H9 (cell line): ENCODE results near the gene DPP7. TPM values are rescaled to one million over a fixed set of nuclear protein-coding genes. Genes with fewer than 3 reads are reported as not detected.

Experiments
- DNase-seq: peaks from one replicate; pipeline ENCODE4 v3.0.0-alpha.2; 2017
- H2AFZ ChIP-seq: one replicate; pipeline ENCODE4 v1.6.1; 2013; ENCODE audit warnings: mild to moderate bottlenecking, low read length, control low read depth, moderate library complexity
- H2AK5ac ChIP-seq: 2 replicates; pipeline ENCODE4 v1.6.1; 2013; ENCODE audit warnings: low read length, control low read depth, mixed read lengths; ENCODE audit not compliant: insufficient read length
- H2BK120ac ChIP-seq: one replicate; pipeline ENCODE4 v1.6.1; 2013; ENCODE audit warnings: low read depth, mild to moderate bottlenecking, low read length, control low read depth, inconsistent platforms; ENCODE audit not compliant: poor library complexity, severe bottlenecking
- H2BK12ac ChIP-seq: 2 replicates; pipeline ENCODE4 v1.6.1; 2013; ENCODE audit warnings: low read length, control low read depth, mixed read lengths, low read depth; ENCODE audit not compliant: insufficient read length
- H2BK15ac ChIP-seq: 2 replicates; pipeline ENCODE4 v1.6.1; 2013; ENCODE audit warnings: low read depth, low read length, control low read depth
- H2BK20ac ChIP-seq: one replicate; pipeline ENCODE4 v1.6.1; 2013; ENCODE audit warnings: low read depth, mild to moderate bottlenecking, low read length, control low read depth, inconsistent platforms; ENCODE audit not compliant: poor library complexity, severe bottlenecking
- H2BK5ac ChIP-seq: 2 replicates; pipeline ENCODE4 v1.6.1; 2013; ENCODE audit warnings: low read length, control low read depth, mixed read lengths; ENCODE audit not compliant: insufficient read length
- H3K14ac ChIP-seq: 2 replicates; pipeline ENCODE4 v1.6.1; 2013; ENCODE audit warnings: low read length, control low read depth; ENCODE audit not compliant: insufficient read depth
- H3K18ac ChIP-seq: 2 replicates; pipeline ENCODE4 v1.6.1; 2013; ENCODE audit warnings: low read depth, mild to moderate bottlenecking, mixed read lengths, low read length, control low read depth; ENCODE audit not compliant: insufficient read length
- H3K23ac ChIP-seq: 2 replicates; pipeline ENCODE4 v1.6.1; 2013; ENCODE audit warnings: low read length, control low read depth, mixed read lengths, low read depth; ENCODE audit not compliant: insufficient read length
- H3K23me2 ChIP-seq: 2 replicates; pipeline ENCODE4 v1.6.1; 2013; ENCODE audit warnings: low read depth, mild to moderate bottlenecking, mixed read lengths, low read length, control low read depth; ENCODE audit not compliant: insufficient read length, poor library complexity, severe bottlenecking
- H3K27ac ChIP-seq: 2 replicates; pipeline ENCODE4 v1.5.1; 2013; ENCODE audit warnings: low read length, control low read depth, mixed read lengths, low read depth; ENCODE audit not compliant: insufficient read length
- H3K27me3 ChIP-seq: 2 replicates; pipeline ENCODE4 v1.6.1; 2013; ENCODE audit warnings: low read length, control low read depth, inconsistent platforms; ENCODE audit not compliant: insufficient read depth
- H3K4ac ChIP-seq: 2 replicates; pipeline ENCODE4 v1.6.1; 2013; ENCODE audit warnings: low read depth, mild to moderate bottlenecking, control low read depth, inconsistent platforms, low read length, moderate library complexity
- H3K4me1 ChIP-seq: 2 replicates; pipeline ENCODE4 v1.6.1; 2013; ENCODE audit warnings: low read length, control low read depth, inconsistent platforms; ENCODE audit not compliant: insufficient read depth
- H3K4me2 ChIP-seq: 2 replicates; pipeline ENCODE4 v1.6.1; 2013; ENCODE audit warnings: low read length, control low read depth, mixed read lengths; ENCODE audit not compliant: insufficient read length, insufficient read depth
- H3K56ac ChIP-seq: 2 replicates; pipeline ENCODE4 v1.6.1; 2013; ENCODE audit warnings: low read depth, mild to moderate bottlenecking, mixed read lengths, low read length, control low read depth; ENCODE audit not compliant: insufficient read length
- H3K79me1 ChIP-seq: 2 replicates; pipeline ENCODE4 v1.6.1; 2013; ENCODE audit warnings: low read depth, mild to moderate bottlenecking, moderate library complexity, low read length, control low read depth, inconsistent platforms; ENCODE audit not compliant: insufficient read depth, poor library complexity, severe bottlenecking
- H3K79me2 ChIP-seq: 2 replicates; pipeline ENCODE4 v1.6.1; 2013; ENCODE audit warnings: low read length, control low read depth, inconsistent platforms; ENCODE audit not compliant: insufficient read depth
- H3K9ac ChIP-seq: 2 replicates; pipeline ENCODE4 v1.6.1; 2013; ENCODE audit warnings: low read length, control low read depth, mixed read lengths; ENCODE audit not compliant: insufficient read length; ENCODE audit errors: extremely low read depth
- H3K9me3 ChIP-seq: one replicate; pipeline ENCODE4 v1.6.1; 2013; ENCODE audit warnings: low read depth, low read length, inconsistent platforms; ENCODE audit not compliant: control insufficient read depth
- H3T11ph ChIP-seq: one replicate; pipeline ENCODE4 v1.6.1; 2013; ENCODE audit warnings: mild to moderate bottlenecking, low read length, control low read depth, inconsistent platforms
- H4K20me1 ChIP-seq: one replicate; pipeline ENCODE4 v1.6.1; 2013; ENCODE audit not compliant: control insufficient read depth, insufficient read length, insufficient read depth
- H4K5ac ChIP-seq: 2 replicates; pipeline ENCODE4 v1.6.1; 2013; ENCODE audit warnings: low read depth, mild to moderate bottlenecking, mixed read lengths, low read length, control low read depth; ENCODE audit not compliant: insufficient read length
- H4K8ac ChIP-seq: replicated peaks from 2 replicates; pipeline ENCODE4 v1.6.1; 2013; ENCODE audit warnings: low read length, control low read depth, mixed read lengths, low read depth; ENCODE audit not compliant: insufficient read length
- H4K91ac ChIP-seq: 2 replicates; pipeline ENCODE4 v1.6.1; 2013; ENCODE audit warnings: low read depth, mild to moderate bottlenecking, moderate library complexity, mixed read lengths, low read length, control low read depth; ENCODE audit not compliant: insufficient read length
- H3K27ac Mint-ChIP-seq, 3 experiments: 2 replicates in 2 of 3; 3 replicates in 1 of 3; pipeline ENCODE4 v1.8.0; 2020 to 2021; ENCODE audit warnings: mixed read lengths in 3 of 3, mild to moderate bottlenecking in 1 of 3, moderate library complexity in 1 of 3
- H3K27me3 Mint-ChIP-seq: 2 replicates; pipeline ENCODE4 v1.8.0; 2021; ENCODE audit warnings: low read depth, mild to moderate bottlenecking, moderate library complexity, mixed read lengths
- H3K36me3 Mint-ChIP-seq, 3 experiments: 2 replicates in 2 of 3; 3 replicates in 1 of 3; pipeline ENCODE4 v1.8.0; 2020 to 2021; ENCODE audit warnings: low read depth in 3 of 3, mixed read lengths in 3 of 3; ENCODE audit not compliant: insufficient read depth in 1 of 3
- H3K4me1 Mint-ChIP-seq, 2 experiments: 2 replicates each; pipeline ENCODE4 v1.8.0; 2020; ENCODE audit warnings: mixed read lengths in 2 of 2
- H3K4me3 Mint-ChIP-seq, 2 experiments: 2 replicates in 1 of 2; 3 replicates in 1 of 2; pipeline ENCODE4 v1.8.0; 2020 to 2021; ENCODE audit warnings: mild to moderate bottlenecking in 2 of 2, mixed read lengths in 2 of 2, moderate library complexity in 1 of 2
- H3K9me3 Mint-ChIP-seq, 2 experiments: 2 replicates in 1 of 2; 3 replicates in 1 of 2; pipeline ENCODE4 v1.8.0; 2020; ENCODE audit warnings: mild to moderate bottlenecking in 2 of 2, mixed read lengths in 2 of 2, moderate library complexity in 1 of 2
- WGBS: extraction: QIAGEN DNeasy Blood & Tissue Kit; methylation state at CpG from one replicate; pipeline ENCODE4 v1.1.7; 2013; ENCODE audit warnings: missing lambda C conversion rate, low lambda C conversion rate, mixed read lengths; ENCODE audit not compliant: insufficient read length; ENCODE audit errors: extremely low coverage; 5-methylcytosine and 5-hydroxymethylcytosine counted together
- total RNA-seq: library from RNA; stranded (reverse); gene quantifications from 2 replicates; pipeline ENCODE4 v1.2.1, GENCODE V29; 2021
- TF ChIP-seq, protein P1 (sequence below): fragments of 200-600 bp; sonication (generic); conservative IDR thresholded peaks from 3 replicates; pipeline ENCODE4 v1.8.0; 2021; ENCODE audit warnings: antibody characterized with exemption, mild to moderate bottlenecking

DPP7 gene
- total RNA-seq, 1 experiment from 2014 or later: 29.4 TPM

DNA sequence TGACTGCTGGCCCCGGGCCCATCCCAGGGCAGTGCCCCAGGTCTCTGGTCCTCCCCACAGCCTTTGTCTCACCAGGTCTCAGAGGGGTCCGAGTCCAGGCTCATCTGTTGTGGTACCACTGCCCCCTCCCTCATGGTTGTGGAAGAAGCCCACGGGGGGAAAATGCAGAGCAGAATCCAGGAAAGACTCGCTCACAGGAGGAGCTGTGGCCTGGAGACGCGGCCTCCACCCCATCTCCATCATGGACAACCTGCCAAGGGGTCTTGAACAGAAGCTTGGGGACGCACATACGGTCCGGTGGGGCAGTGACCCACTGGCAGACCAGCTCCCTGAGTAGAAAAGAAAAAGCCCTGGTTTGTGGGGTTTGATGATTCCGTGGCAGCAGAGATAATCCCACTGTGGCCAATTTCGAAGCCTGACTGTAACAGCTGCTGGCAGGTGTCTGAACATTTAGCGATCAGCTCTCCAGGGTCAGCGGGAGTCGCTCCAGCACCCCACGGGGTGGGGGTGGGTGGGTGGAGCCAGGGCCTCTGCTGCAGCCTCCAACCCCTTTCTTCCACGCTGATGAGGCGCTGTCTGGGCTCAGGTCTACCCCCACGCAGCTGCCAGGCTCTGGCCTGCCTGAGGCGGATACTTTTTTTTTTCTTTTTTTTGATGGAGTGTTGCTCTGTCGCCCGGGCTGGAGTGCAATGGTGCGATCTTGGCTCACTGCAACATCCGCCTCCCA lies 22.5 kb upstream of the DPP7 start:
- no peak overlapping the region for H3K27ac Mint-ChIP-seq
- Histone ChIP-seq H3K18ac (no peak overlapping the region), H3K79me2 (no peaks in the 10 kb centered on the region), H2BK12ac (no peak overlapping the region), H3K27ac (no peak overlapping the region), H3K9ac (no peak overlapping the region), H3T11ph (no peak overlapping the region), H3K9me3 (no peaks in the 10 kb centered on the region), H3K27me3 (peaks cover 29% of the 10 kb centered on the region; the same call in 1 of the 2 replicates), H3K4me2 (no peak overlapping the region), H3K4me1 (no peaks in the 10 kb centered on the region), H2BK20ac (no peak overlapping the region), H3K23me2 (no peaks in the 10 kb centered on the region), H2BK120ac (no peak overlapping the region), H2AFZ (no peak overlapping the region), H4K20me1 (peaks cover 2% of the 10 kb centered on the region), H3K23ac (no peak overlapping the region), H2BK15ac (no peak overlapping the region), H3K14ac (no peak overlapping the region), H2BK5ac (no peak overlapping the region), H4K5ac (no peak overlapping the region), H3K56ac (no peak overlapping the region), H2AK5ac (no peak overlapping the region), H4K91ac (no peak overlapping the region), H3K4ac (no peak overlapping the region), H3K79me1 (no peaks in the 10 kb centered on the region), H4K8ac (no peak overlapping the region)
- TF ChIP-seq, protein P1, sequence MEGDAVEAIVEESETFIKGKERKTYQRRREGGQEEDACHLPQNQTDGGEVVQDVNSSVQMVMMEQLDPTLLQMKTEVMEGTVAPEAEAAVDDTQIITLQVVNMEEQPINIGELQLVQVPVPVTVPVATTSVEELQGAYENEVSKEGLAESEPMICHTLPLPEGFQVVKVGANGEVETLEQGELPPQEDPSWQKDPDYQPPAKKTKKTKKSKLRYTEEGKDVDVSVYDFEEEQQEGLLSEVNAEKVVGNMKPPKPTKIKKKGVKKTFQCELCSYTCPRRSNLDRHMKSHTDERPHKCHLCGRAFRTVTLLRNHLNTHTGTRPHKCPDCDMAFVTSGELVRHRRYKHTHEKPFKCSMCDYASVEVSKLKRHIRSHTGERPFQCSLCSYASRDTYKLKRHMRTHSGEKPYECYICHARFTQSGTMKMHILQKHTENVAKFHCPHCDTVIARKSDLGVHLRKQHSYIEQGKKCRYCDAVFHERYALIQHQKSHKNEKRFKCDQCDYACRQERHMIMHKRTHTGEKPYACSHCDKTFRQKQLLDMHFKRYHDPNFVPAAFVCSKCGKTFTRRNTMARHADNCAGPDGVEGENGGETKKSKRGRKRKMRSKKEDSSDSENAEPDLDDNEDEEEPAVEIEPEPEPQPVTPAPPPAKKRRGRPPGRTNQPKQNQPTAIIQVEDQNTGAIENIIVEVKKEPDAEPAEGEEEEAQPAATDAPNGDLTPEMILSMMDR: no peak
- no peak overlapping the region for H3K4me3 Mint-ChIP-seq
- no peaks in the 10 kb centered on the region; a peak in 2 of 5 replicates for H3K9me3 Mint-ChIP-seq
- H3K27me3 Mint-ChIP-seq: peaks cover 90% of the 10 kb centered on the region
- H3K36me3 Mint-ChIP-seq: no peaks in the 10 kb centered on the region
- WGBS: no CpG with 5 or more reads among the region's 23 CpGs
- DNase-seq: no peak
- H3K4me1 Mint-ChIP-seq: peaks cover 0 to 12% of the 10 kb centered on the region in 2 experiments; a peak in 2 of 4 replicates
